ENCODE data around the gene CABP4. TPM values are rescaled to one million over a fixed set of nuclear protein-coding genes. Genes with fewer than 3 reads are reported as not detected.

Gene CABP4
- total RNA-seq (1 to 10 TPM; 2.9 to 3.7 TPM), polyA plus RNA-seq (under 1 TPM; 0.58 to 0.96 (median 0.62) TPM), total RNA-seq (0.42 to 14.3 (median 4.0) reads per million in 6 experiments)

GRCh38 chr11:67455054-67455453, at the start of gene CABP4:
Gene CABP4, plus strand, starts transcription at chr11:67455354. Its CDS starts 70 bp downstream, at chr11:67455424.
- ATAC-seq, result no peak
- Mint-ChIP-seq H3K9me3 (no peaks in the 10 kb centered on the region), H3K27me3 (no peaks in the 10 kb centered on the region), H3K36me3 (no peaks in the 10 kb centered on the region), H3K4me1 (peaks cover 2 to 34% (median 14%) of the 10 kb centered on the region in 4 donors), H3K4me3 (peak within 1 kb of the TSS in 1 of 10 donors; percentile 41), H3K27ac (peak within 1 kb of the TSS in 2 of 10 donors; percentile 69 to 72)
- peak in 1 of 10 donors; percentile 32 for DNase-seq
- POLR2A ChIA-PET, result interaction anchor here (1.0 to 28.8 kb wide), 5 partner anchors 8 to 20 kb away, joined by 4 to 780 read pairs (median 20); partner anchors contain the start of genes CORO1B, PTPRCAP, RPS6KB2 and TMEM134

- H3K36me3 Mint-ChIP-seq, result peaks cover 4 to 36% (median 16%) of the 10 kb centered on the region in 3 donors
- DNase-seq (no peak), ATAC-seq (no peak)
- POLR2A ChIA-PET, result interaction anchor here (1.0 to 25.5 kb wide), 9 partner anchors 13 to 165 kb away, joined by 3 to 2390 read pairs (median 14); partner anchors contain the start of genes AIP, CARNS1, CORO1B and PITPNM1
- peak overlapping the region; percentile 93 to 99 (median 98) for H3K4me3 Mint-ChIP-seq
- peaks cover 28 to 81% (median 70%) of the 10 kb centered on the region in 4 donors for H3K4me1 Mint-ChIP-seq
- H3K9me3 Mint-ChIP-seq, result peaks cover 0 to 2% (median 0%) of the 10 kb centered on the region in 9 donors
- H3K27ac Mint-ChIP-seq, result peak overlapping the region; percentile 85 to 97 (median 96)
- no peaks in the 10 kb centered on the region for H3K27me3 Mint-ChIP-seq
Measured at GRCh38 chr11:67405688-67406339, 49.3 kb upstream of the CABP4 start.

GRCh38 chr11:67406420-67406968, 48.7 kb upstream of the CABP4 start:
- peaks cover 0 to 2% (median 0%) of the 10 kb centered on the region in 9 donors for H3K9me3 Mint-ChIP-seq
- DNase-seq (peak in 1 of 10 donors; percentile 27), ATAC-seq (no peak)
- peak overlapping the region; percentile 93 to 99 (median 98) for H3K4me3 Mint-ChIP-seq
- H3K36me3 Mint-ChIP-seq, result peaks cover 4 to 36% (median 16%) of the 10 kb centered on the region in 3 donors
- H3K27ac Mint-ChIP-seq, result peak overlapping the region; percentile 85 to 97 (median 94)
- no peaks in the 10 kb centered on the region for H3K27me3 Mint-ChIP-seq
- H3K4me1 Mint-ChIP-seq, result peaks cover 33 to 85% (median 75%) of the 10 kb centered on the region in 4 donors
- POLR2A ChIA-PET, result interaction anchor here (0.7 to 25.5 kb wide), 12 partner anchors 10 to 101 kb away, joined by 3 to 2390 read pairs (median 19); partner anchors contain the start of genes AIP, CARNS1, CDK2AP2 and CORO1B

GRCh38 chr11:67406969-67407687, 48.0 kb upstream of the CABP4 start:
- ATAC-seq, result no peak
- H3K4me1 Mint-ChIP-seq, result peaks cover 39 to 89% (median 80%) of the 10 kb centered on the region in 4 donors
- POLR2A ChIA-PET, result interaction anchor here (0.6 to 25.5 kb wide), 17 partner anchors 11 to 1987 kb away, joined by 3 to 2390 read pairs (median 12); partner anchors contain the start of genes AIP, ANKRD13D, CARNS1 and CDK2AP2
- no peaks in the 10 kb centered on the region for H3K27me3 Mint-ChIP-seq
- H3K9me3 Mint-ChIP-seq, result peaks cover 0 to 2% (median 0%) of the 10 kb centered on the region in 9 donors
- peak in 2 of 10 donors; percentile 33 to 43 for DNase-seq
- peak overlapping the region; percentile 93 to 99 (median 98) for H3K4me3 Mint-ChIP-seq
- H3K27ac Mint-ChIP-seq, result peak overlapping the region; percentile 85 to 97 (median 94)
- H3K36me3 Mint-ChIP-seq, result peaks cover 4 to 36% (median 16%) of the 10 kb centered on the region in 3 donors

GRCh38 chr11:67407688-67408163, 47.4 kb upstream of the CABP4 start:
- Mint-ChIP-seq H3K4me1 (peaks cover 42 to 93% (median 85%) of the 10 kb centered on the region in 4 donors), H3K27ac (peak overlapping the region; percentile 85 to 97 (median 94)), H3K9me3 (peaks cover 0 to 2% (median 0%) of the 10 kb centered on the region in 9 donors), H3K4me3 (peak overlapping the region; percentile 93 to 99 (median 98)), H3K36me3 (peaks cover 4 to 36% (median 16%) of the 10 kb centered on the region in 3 donors), H3K27me3 (no peaks in the 10 kb centered on the region)
- ATAC-seq (no peak), DNase-seq (no peak)
- POLR2A ChIA-PET, result interaction anchor here (0.6 to 25.5 kb wide), 18 partner anchors 11 to 1988 kb away, joined by 3 to 2390 read pairs (median 10); partner anchors contain the start of genes AIP, ANKRD13D, CARNS1 and CDK2AP2

GRCh38 chr11:67408437-67409200, 46.5 kb upstream of the CABP4 start:
- Mint-ChIP-seq H3K4me1 (peaks cover 45 to 97% (median 86%) of the 10 kb centered on the region in 4 donors), H3K36me3 (peaks cover 4 to 36% (median 16%) of the 10 kb centered on the region in 3 donors), H3K9me3 (peaks cover 0 to 1% (median 0%) of the 10 kb centered on the region in 9 donors), H3K4me3 (peak overlapping the region; percentile 93 to 99 (median 98)), H3K27ac (peak overlapping the region; percentile 81 to 97 (median 94)), H3K27me3 (no peaks in the 10 kb centered on the region)
- ATAC-seq, result peak; percentile 6 to 15
- POLR2A ChIA-PET, result interaction anchor here (0.7 to 25.5 kb wide), 21 partner anchors 9 to 142 kb away, joined by 3 to 2390 read pairs (median 9); partner anchors contain the start of genes AIP, ANKRD13D, CARNS1 and CDK2AP2
- peak in 3 of 10 donors; percentile 28 to 35 (median 31) for DNase-seq

- no peaks in the 10 kb centered on the region for H3K9me3 Mint-ChIP-seq
- ATAC-seq, result peak; percentile 73 to 85
- POLR2A ChIA-PET, result interaction anchor here (0.7 to 25.5 kb wide), 19 partner anchors 9 to 142 kb away, joined by 3 to 2390 read pairs (median 9); partner anchors contain the start of genes AIP, ANKRD13D, CARNS1 and CORO1B
- peak overlapping the region; percentile 53 to 98 (median 94) for H3K27ac Mint-ChIP-seq
- H3K27me3 Mint-ChIP-seq, result no peaks in the 10 kb centered on the region
- peak; percentile 46 to 90 (median 76) for DNase-seq
- H3K4me3 Mint-ChIP-seq, result peak overlapping the region; percentile 93 to 99 (median 98)
- peaks cover 4 to 36% (median 16%) of the 10 kb centered on the region in 3 donors for H3K36me3 Mint-ChIP-seq
- peaks cover 44 to 96% (median 88%) of the 10 kb centered on the region in 4 donors for H3K4me1 Mint-ChIP-seq
Measured at GRCh38 chr11:67409261-67409666, 45.9 kb upstream of the CABP4 start.

GRCh38 chr11:67409781-67410368, 45.3 kb upstream of the CABP4 start:
- DNase-seq (no peak), ATAC-seq (no peak)
- H3K4me1 Mint-ChIP-seq, result peaks cover 44 to 97% (median 88%) of the 10 kb centered on the region in 4 donors
- POLR2A ChIA-PET, result interaction anchor here (0.9 to 25.5 kb wide), 14 partner anchors 10 to 143 kb away, joined by 3 to 2390 read pairs (median 11); partner anchors contain the start of genes AIP, CARNS1, CORO1B and PITPNM1
- peaks cover 4 to 32% (median 16%) of the 10 kb centered on the region in 3 donors for H3K36me3 Mint-ChIP-seq
- H3K4me3 Mint-ChIP-seq, result peak overlapping the region; percentile 79 to 98 (median 92)
- H3K9me3 Mint-ChIP-seq, result no peaks in the 10 kb centered on the region
- H3K27ac Mint-ChIP-seq, result peak overlapping the region; percentile 81 to 98 (median 92)
- H3K27me3 Mint-ChIP-seq, result no peaks in the 10 kb centered on the region

- Mint-ChIP-seq H3K9me3 (no peaks in the 10 kb centered on the region), H3K4me3 (peak overlapping the region; percentile 71 to 98 (median 92)), H3K4me1 (peaks cover 44 to 96% (median 89%) of the 10 kb centered on the region in 4 donors), H3K27ac (peak overlapping the region; percentile 81 to 98 (median 92)), H3K27me3 (no peaks in the 10 kb centered on the region), H3K36me3 (peaks cover 4 to 27% (median 11%) of the 10 kb centered on the region in 3 donors)
- POLR2A ChIA-PET, result interaction anchor here (1.0 to 31.8 kb wide), 9 partner anchors 10 to 140 kb away, joined by 3 to 2390 read pairs (median 49); partner anchors contain the start of genes AIP, CARNS1, CORO1B and PPP1CA
- DNase-seq, result no peak
- ATAC-seq, result no peak
Measured at GRCh38 chr11:67410369-67410831, 44.8 kb upstream of the CABP4 start.

Data from naive thymus-derived CD8-positive, alpha-beta T cell (primary cell).